H9 (cell line): ENCODE measurements around the gene PIGX. TPM values are rescaled to one million over a fixed set of nuclear protein-coding genes. Genes with fewer than 3 reads are reported as not detected.
A peak's percentile ranks its signal among the peaks of the same experiment; 100 is the strongest.

Experiments
- DNase-seq: peaks from one replicate; pipeline ENCODE4 v3.0.0-alpha.2; 2017
- H2AFZ ChIP-seq: one replicate; pipeline ENCODE4 v1.6.1; 2013; ENCODE audit warnings: mild to moderate bottlenecking, low read length, control low read depth, moderate library complexity
- H2AK5ac ChIP-seq: 2 replicates; pipeline ENCODE4 v1.6.1; 2013; ENCODE audit warnings: low read length, control low read depth, mixed read lengths; ENCODE audit not compliant: insufficient read length
- H2BK120ac ChIP-seq: one replicate; pipeline ENCODE4 v1.6.1; 2013; ENCODE audit warnings: low read depth, mild to moderate bottlenecking, low read length, control low read depth, inconsistent platforms; ENCODE audit not compliant: poor library complexity, severe bottlenecking
- H2BK12ac ChIP-seq: 2 replicates; pipeline ENCODE4 v1.6.1; 2013; ENCODE audit warnings: low read length, control low read depth, mixed read lengths, low read depth; ENCODE audit not compliant: insufficient read length
- H2BK15ac ChIP-seq: 2 replicates; pipeline ENCODE4 v1.6.1; 2013; ENCODE audit warnings: low read depth, low read length, control low read depth
- H2BK20ac ChIP-seq: one replicate; pipeline ENCODE4 v1.6.1; 2013; ENCODE audit warnings: low read depth, mild to moderate bottlenecking, low read length, control low read depth, inconsistent platforms; ENCODE audit not compliant: poor library complexity, severe bottlenecking
- H2BK5ac ChIP-seq: 2 replicates; pipeline ENCODE4 v1.6.1; 2013; ENCODE audit warnings: low read length, control low read depth, mixed read lengths; ENCODE audit not compliant: insufficient read length
- H3K14ac ChIP-seq: 2 replicates; pipeline ENCODE4 v1.6.1; 2013; ENCODE audit warnings: low read length, control low read depth; ENCODE audit not compliant: insufficient read depth
- H3K18ac ChIP-seq: 2 replicates; pipeline ENCODE4 v1.6.1; 2013; ENCODE audit warnings: low read depth, mild to moderate bottlenecking, mixed read lengths, low read length, control low read depth; ENCODE audit not compliant: insufficient read length
- H3K23ac ChIP-seq: 2 replicates; pipeline ENCODE4 v1.6.1; 2013; ENCODE audit warnings: low read length, control low read depth, mixed read lengths, low read depth; ENCODE audit not compliant: insufficient read length
- H3K23me2 ChIP-seq: 2 replicates; pipeline ENCODE4 v1.6.1; 2013; ENCODE audit warnings: low read depth, mild to moderate bottlenecking, mixed read lengths, low read length, control low read depth; ENCODE audit not compliant: insufficient read length, poor library complexity, severe bottlenecking
- H3K27ac ChIP-seq: 2 replicates; pipeline ENCODE4 v1.5.1; 2013; ENCODE audit warnings: low read length, control low read depth, mixed read lengths, low read depth; ENCODE audit not compliant: insufficient read length
- H3K27me3 ChIP-seq: 2 replicates; pipeline ENCODE4 v1.6.1; 2013; ENCODE audit warnings: low read length, control low read depth, inconsistent platforms; ENCODE audit not compliant: insufficient read depth
- H3K4ac ChIP-seq: 2 replicates; pipeline ENCODE4 v1.6.1; 2013; ENCODE audit warnings: low read depth, mild to moderate bottlenecking, control low read depth, inconsistent platforms, low read length, moderate library complexity
- H3K4me1 ChIP-seq: 2 replicates; pipeline ENCODE4 v1.6.1; 2013; ENCODE audit warnings: low read length, control low read depth, inconsistent platforms; ENCODE audit not compliant: insufficient read depth
- H3K4me2 ChIP-seq: 2 replicates; pipeline ENCODE4 v1.6.1; 2013; ENCODE audit warnings: low read length, control low read depth, mixed read lengths; ENCODE audit not compliant: insufficient read length, insufficient read depth
- H3K56ac ChIP-seq: 2 replicates; pipeline ENCODE4 v1.6.1; 2013; ENCODE audit warnings: low read depth, mild to moderate bottlenecking, mixed read lengths, low read length, control low read depth; ENCODE audit not compliant: insufficient read length
- H3K79me1 ChIP-seq: 2 replicates; pipeline ENCODE4 v1.6.1; 2013; ENCODE audit warnings: low read depth, mild to moderate bottlenecking, moderate library complexity, low read length, control low read depth, inconsistent platforms; ENCODE audit not compliant: insufficient read depth, poor library complexity, severe bottlenecking
- H3K79me2 ChIP-seq: 2 replicates; pipeline ENCODE4 v1.6.1; 2013; ENCODE audit warnings: low read length, control low read depth, inconsistent platforms; ENCODE audit not compliant: insufficient read depth
- H3K9ac ChIP-seq: 2 replicates; pipeline ENCODE4 v1.6.1; 2013; ENCODE audit warnings: low read length, control low read depth, mixed read lengths; ENCODE audit not compliant: insufficient read length; ENCODE audit errors: extremely low read depth
- H3K9me3 ChIP-seq: one replicate; pipeline ENCODE4 v1.6.1; 2013; ENCODE audit warnings: low read depth, low read length, inconsistent platforms; ENCODE audit not compliant: control insufficient read depth
- H3T11ph ChIP-seq: one replicate; pipeline ENCODE4 v1.6.1; 2013; ENCODE audit warnings: mild to moderate bottlenecking, low read length, control low read depth, inconsistent platforms
- H4K20me1 ChIP-seq: one replicate; pipeline ENCODE4 v1.6.1; 2013; ENCODE audit not compliant: control insufficient read depth, insufficient read length, insufficient read depth
- H4K5ac ChIP-seq: 2 replicates; pipeline ENCODE4 v1.6.1; 2013; ENCODE audit warnings: low read depth, mild to moderate bottlenecking, mixed read lengths, low read length, control low read depth; ENCODE audit not compliant: insufficient read length
- H4K8ac ChIP-seq: replicated peaks from 2 replicates; pipeline ENCODE4 v1.6.1; 2013; ENCODE audit warnings: low read length, control low read depth, mixed read lengths, low read depth; ENCODE audit not compliant: insufficient read length
- H4K91ac ChIP-seq: 2 replicates; pipeline ENCODE4 v1.6.1; 2013; ENCODE audit warnings: low read depth, mild to moderate bottlenecking, moderate library complexity, mixed read lengths, low read length, control low read depth; ENCODE audit not compliant: insufficient read length
- H3K27ac Mint-ChIP-seq, 3 experiments: 2 replicates in 2 of 3; 3 replicates in 1 of 3; pipeline ENCODE4 v1.8.0; 2020 to 2021; ENCODE audit warnings: mixed read lengths in 3 of 3, mild to moderate bottlenecking in 1 of 3, moderate library complexity in 1 of 3
- H3K27me3 Mint-ChIP-seq: 2 replicates; pipeline ENCODE4 v1.8.0; 2021; ENCODE audit warnings: low read depth, mild to moderate bottlenecking, moderate library complexity, mixed read lengths
- H3K36me3 Mint-ChIP-seq, 3 experiments: 2 replicates in 2 of 3; 3 replicates in 1 of 3; pipeline ENCODE4 v1.8.0; 2020 to 2021; ENCODE audit warnings: low read depth in 3 of 3, mixed read lengths in 3 of 3; ENCODE audit not compliant: insufficient read depth in 1 of 3
- H3K4me1 Mint-ChIP-seq, 2 experiments: 2 replicates each; pipeline ENCODE4 v1.8.0; 2020; ENCODE audit warnings: mixed read lengths in 2 of 2
- H3K4me3 Mint-ChIP-seq, 2 experiments: 2 replicates in 1 of 2; 3 replicates in 1 of 2; pipeline ENCODE4 v1.8.0; 2020 to 2021; ENCODE audit warnings: mild to moderate bottlenecking in 2 of 2, mixed read lengths in 2 of 2, moderate library complexity in 1 of 2
- H3K9me3 Mint-ChIP-seq, 2 experiments: 2 replicates in 1 of 2; 3 replicates in 1 of 2; pipeline ENCODE4 v1.8.0; 2020; ENCODE audit warnings: mild to moderate bottlenecking in 2 of 2, mixed read lengths in 2 of 2, moderate library complexity in 1 of 2
- WGBS: extraction: QIAGEN DNeasy Blood & Tissue Kit; methylation state at CpG from one replicate; pipeline ENCODE4 v1.1.7; 2013; ENCODE audit warnings: missing lambda C conversion rate, low lambda C conversion rate, mixed read lengths; ENCODE audit not compliant: insufficient read length; ENCODE audit errors: extremely low coverage; 5-methylcytosine and 5-hydroxymethylcytosine counted together
- total RNA-seq: library from RNA; stranded (reverse); gene quantifications from 2 replicates; pipeline ENCODE4 v1.2.1, GENCODE V29; 2021
- TF ChIP-seq, protein P1 (sequence below): fragments of 200-600 bp; sonication (generic); conservative IDR thresholded peaks from 3 replicates; pipeline ENCODE4 v1.8.0; 2021; ENCODE audit warnings: antibody characterized with exemption, mild to moderate bottlenecking

The PIGX gene
- total RNA-seq, 1 experiment from 2014 or later, result 20.0 TPM

DNA sequence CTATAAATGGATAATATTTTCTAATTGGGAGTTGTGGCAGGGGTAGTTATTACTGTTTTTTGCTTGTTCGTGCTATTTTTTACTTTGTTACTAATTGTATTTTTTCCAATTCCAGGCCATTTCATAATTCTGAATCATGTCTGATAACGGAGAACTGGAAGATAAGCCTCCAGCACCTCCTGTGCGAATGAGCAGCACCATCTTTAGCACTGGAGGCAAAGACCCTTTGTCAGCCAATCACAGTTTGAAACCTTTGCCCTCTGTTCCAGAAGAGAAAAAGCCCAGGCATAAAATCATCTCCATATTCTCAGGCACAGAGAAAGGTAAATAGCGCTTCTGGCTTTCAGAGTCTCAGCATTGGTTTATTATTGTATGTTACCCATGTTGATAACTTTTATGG, 70.3 kb downstream of the PIGX start:
- no CpG with 5 or more reads among the region's 4 CpGs for WGBS
- no peaks in the 10 kb centered on the region for H3K27me3 Mint-ChIP-seq

More for the DNA sequence above, 70.3 kb downstream of the PIGX start:
- H2AK5ac ChIP-seq, result no peak overlapping the region
- H3K79me2 ChIP-seq, result peaks cover 21% of the 10 kb centered on the region; the same call in 1 of the 2 replicates
- peaks cover 10% of the 10 kb centered on the region for H3K79me1 ChIP-seq
- Mint-ChIP-seq H3K4me1 (peaks cover 7 to 12% of the 10 kb centered on the region in 2 experiments), H3K9me3 (peaks cover 12 to 36% of the 10 kb centered on the region in 2 experiments), H3K4me3 (no peak overlapping the region), H3K36me3 (peaks cover 58 to 69% (median 63%) of the 10 kb centered on the region in 3 experiments), H3K27ac (peak overlapping the region in 1 of 3 experiments; percentile 25; a peak in 1 of 7 replicates)
- H3K23me2 ChIP-seq, result no peaks in the 10 kb centered on the region
- no peak overlapping the region for H2BK15ac ChIP-seq
- no peak for DNase-seq
- H4K20me1 ChIP-seq, result no peaks in the 10 kb centered on the region
- no peak overlapping the region for H3T11ph ChIP-seq
- no peak overlapping the region for H3K18ac ChIP-seq
- H2BK120ac ChIP-seq, result no peak overlapping the region
- no peak overlapping the region for H3K23ac ChIP-seq
- H3K4me2 ChIP-seq, result no peak overlapping the region
- H4K8ac ChIP-seq, result no peak overlapping the region
- no peak overlapping the region for H2BK5ac ChIP-seq
- no peak overlapping the region for H3K27ac ChIP-seq
- no peak overlapping the region for H2BK20ac ChIP-seq
- no peak overlapping the region for H2AFZ ChIP-seq
- no peak overlapping the region for H4K5ac ChIP-seq
- H3K9me3 ChIP-seq, result no peaks in the 10 kb centered on the region
- H3K14ac ChIP-seq, result no peak overlapping the region
- no peak overlapping the region for H3K4ac ChIP-seq
- TF ChIP-seq, protein P1, sequence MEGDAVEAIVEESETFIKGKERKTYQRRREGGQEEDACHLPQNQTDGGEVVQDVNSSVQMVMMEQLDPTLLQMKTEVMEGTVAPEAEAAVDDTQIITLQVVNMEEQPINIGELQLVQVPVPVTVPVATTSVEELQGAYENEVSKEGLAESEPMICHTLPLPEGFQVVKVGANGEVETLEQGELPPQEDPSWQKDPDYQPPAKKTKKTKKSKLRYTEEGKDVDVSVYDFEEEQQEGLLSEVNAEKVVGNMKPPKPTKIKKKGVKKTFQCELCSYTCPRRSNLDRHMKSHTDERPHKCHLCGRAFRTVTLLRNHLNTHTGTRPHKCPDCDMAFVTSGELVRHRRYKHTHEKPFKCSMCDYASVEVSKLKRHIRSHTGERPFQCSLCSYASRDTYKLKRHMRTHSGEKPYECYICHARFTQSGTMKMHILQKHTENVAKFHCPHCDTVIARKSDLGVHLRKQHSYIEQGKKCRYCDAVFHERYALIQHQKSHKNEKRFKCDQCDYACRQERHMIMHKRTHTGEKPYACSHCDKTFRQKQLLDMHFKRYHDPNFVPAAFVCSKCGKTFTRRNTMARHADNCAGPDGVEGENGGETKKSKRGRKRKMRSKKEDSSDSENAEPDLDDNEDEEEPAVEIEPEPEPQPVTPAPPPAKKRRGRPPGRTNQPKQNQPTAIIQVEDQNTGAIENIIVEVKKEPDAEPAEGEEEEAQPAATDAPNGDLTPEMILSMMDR, result no peak
- H3K4me1 ChIP-seq, result 0 out of 2 replicates have a peak, but pooled peaks cover 1% of the 10 kb centered on the region
- H3K56ac ChIP-seq, result no peak overlapping the region
- no peak overlapping the region for H3K9ac ChIP-seq
- H4K91ac ChIP-seq, result no peak overlapping the region
- H3K27me3 ChIP-seq, result no peaks in the 10 kb centered on the region
- no peak overlapping the region for H2BK12ac ChIP-seq

Other genes with a start within 250 kb of the PIGX start
- gene RNF168, start 208.6 kb upstream of the PIGX start, total RNA-seq, result 64.6 and 65.5 TPM in 2 replicates
- not detected in 2 replicates for gene SMCO1, start 197.0 kb upstream of the PIGX start, total RNA-seq
- 21.2 and 22.3 TPM in 2 replicates for gene WDR53, start 143.8 kb upstream of the PIGX start, total RNA-seq
- gene FBXO45, start 143.7 kb upstream of the PIGX start, total RNA-seq, result 18.6 and 19.8 TPM in 2 replicates
- gene NRROS, start 72.7 kb upstream of the PIGX start, total RNA-seq, result 2.8 and 4.0 TPM in 2 replicates
- gene CEP19, start 127 bp upstream of the PIGX start, total RNA-seq, result 1.2 and 1.3 TPM in 2 replicates
- gene PAK2, start 27.5 kb downstream of the PIGX start, total RNA-seq, result 60.8 and 65.7 TPM in 2 replicates
- gene SENP5, start 155.5 kb downstream of the PIGX start, total RNA-seq, result 28.3 and 30.4 TPM in 2 replicates
- gene NCBP2, start 230.2 kb downstream of the PIGX start, total RNA-seq, result 118 and 120 TPM in 2 replicates